ENCODE data around the gene FOSL2.

The FOSL2 gene

DNA sequence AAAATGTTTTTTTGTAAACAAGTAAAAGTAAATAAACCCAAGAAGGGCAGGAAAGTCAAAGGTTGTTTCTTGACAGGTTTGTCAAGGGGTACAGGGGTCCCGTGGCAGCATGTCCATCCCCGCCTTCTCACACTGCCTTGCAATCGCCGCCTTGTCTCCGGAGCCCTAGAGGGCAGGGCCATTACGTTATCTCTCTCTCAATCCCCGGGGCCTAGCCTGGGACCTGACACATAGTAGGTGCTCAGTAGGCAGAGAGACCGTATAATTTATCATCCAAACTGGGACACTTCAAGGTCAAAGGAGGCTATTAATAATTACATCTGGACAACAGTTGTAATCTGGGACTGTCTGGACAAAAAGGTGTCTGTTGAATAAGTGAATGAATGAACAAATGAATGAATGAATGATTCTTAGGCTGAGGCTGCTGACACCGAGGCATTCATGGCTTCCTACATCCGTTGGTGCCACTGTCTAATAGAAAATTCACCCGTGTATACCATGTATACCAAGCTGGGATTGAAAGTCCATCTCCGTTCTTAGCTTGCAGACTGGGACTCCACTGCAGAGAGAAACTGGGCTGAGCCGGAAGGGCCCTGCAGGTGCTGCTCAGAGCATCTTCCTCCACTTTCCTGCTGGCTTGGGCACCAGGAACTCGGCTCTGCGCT, 58.4 kb downstream of the FOSL2 start:
- DNase-seq (ENCODE audit: low spot score), result no peak

GRCh38 chr2:28451793-28452533, 59.3 kb downstream of the FOSL2 start:
- DNase-seq (ENCODE audit: low spot score), result no peak

- peak; percentile 85 for DNase-seq (ENCODE audit: low spot score)
Measured at GRCh38 chr2:28452534-28453081, 60.0 kb downstream of the FOSL2 start.

GRCh38 chr2:28453396-28453795, 60.7 kb downstream of the FOSL2 start:
- DNase-seq (ENCODE audit: low spot score), result no peak

- DNase-seq (ENCODE audit: low spot score), result no peak
Measured at GRCh38 chr2:28454016-28454930, 61.6 kb downstream of the FOSL2 start.

- no peak for DNase-seq (ENCODE audit: low spot score)
Measured at GRCh38 chr2:28457237-28457636, 64.6 kb downstream of the FOSL2 start.

DNA sequence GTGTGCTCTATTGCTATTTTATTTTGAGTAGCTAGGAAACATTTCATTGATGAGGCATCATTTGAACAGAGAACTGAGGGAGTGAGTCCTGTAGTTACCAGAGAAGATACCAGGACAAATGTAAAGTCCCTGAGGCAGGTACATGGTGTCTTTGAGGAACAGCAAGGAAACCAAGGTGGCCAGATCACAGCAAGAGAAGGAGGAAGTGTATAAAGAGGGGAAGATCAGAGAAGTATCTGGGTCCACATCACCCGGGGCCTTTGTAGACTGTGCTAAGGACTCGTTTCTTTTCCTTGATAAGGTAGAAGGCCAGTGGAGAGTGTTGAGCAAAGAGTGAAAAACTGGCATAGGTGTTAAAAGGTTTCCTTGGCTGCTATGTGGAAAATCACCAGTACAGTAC, 68.4 kb downstream of the FOSL2 start:
- DNase-seq (ENCODE audit: low spot score), result no peak

GRCh38 chr2:28462122-28462521, 69.5 kb downstream of the FOSL2 start:
- no peak for DNase-seq (ENCODE audit: low spot score)

DNA sequence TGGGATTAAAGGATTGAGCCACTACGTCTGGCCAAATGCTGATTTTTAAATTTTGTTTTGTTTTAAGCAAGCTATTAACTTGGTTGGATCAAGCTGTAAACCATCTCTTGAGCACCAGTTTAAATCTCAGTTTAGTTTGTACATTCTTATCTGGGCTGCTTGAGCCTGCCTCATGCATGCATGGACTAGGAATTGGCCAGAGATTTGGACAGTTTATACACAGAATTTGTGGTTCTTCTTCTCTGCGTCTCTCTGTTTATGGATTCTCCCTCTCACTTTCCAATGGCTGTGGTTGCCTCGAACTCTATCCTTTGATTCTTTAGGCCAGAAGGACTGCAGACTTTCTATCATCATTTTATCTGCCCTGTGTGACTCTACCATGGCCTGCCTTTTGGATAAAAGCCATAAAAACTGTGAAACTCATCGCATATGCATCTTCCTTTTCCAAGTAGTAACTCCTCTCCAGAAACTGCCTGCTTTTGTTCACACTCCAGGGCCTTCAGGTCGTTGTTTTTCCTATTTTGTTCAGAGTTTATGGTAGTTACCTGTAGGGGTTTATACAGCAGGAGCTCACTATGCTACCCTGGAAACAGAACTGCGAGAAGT, 70.7 kb downstream of the FOSL2 start:
- no peak for DNase-seq (ENCODE audit: low spot score)

DNA sequence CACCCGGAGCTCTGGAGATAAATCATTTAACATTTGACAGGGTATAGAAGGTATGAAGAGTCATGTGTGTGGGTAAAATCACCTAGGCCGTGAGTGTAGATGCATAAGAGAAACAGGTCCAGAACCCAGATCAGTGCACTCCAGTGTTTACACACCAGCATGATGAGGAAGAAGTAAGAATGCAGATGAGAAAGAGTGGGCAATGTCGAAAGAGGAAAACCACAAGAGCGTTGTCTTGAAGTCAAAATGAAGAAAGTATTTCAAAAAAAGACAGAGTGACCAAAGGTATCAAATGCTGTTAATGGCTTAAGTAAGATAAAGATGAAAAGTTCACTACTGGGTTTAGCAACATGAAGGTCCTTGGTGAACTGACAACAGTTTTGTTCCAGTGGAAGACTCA, 71.2 kb downstream of the FOSL2 start:
- DNase-seq (ENCODE audit: low spot score), result no peak

DNA sequence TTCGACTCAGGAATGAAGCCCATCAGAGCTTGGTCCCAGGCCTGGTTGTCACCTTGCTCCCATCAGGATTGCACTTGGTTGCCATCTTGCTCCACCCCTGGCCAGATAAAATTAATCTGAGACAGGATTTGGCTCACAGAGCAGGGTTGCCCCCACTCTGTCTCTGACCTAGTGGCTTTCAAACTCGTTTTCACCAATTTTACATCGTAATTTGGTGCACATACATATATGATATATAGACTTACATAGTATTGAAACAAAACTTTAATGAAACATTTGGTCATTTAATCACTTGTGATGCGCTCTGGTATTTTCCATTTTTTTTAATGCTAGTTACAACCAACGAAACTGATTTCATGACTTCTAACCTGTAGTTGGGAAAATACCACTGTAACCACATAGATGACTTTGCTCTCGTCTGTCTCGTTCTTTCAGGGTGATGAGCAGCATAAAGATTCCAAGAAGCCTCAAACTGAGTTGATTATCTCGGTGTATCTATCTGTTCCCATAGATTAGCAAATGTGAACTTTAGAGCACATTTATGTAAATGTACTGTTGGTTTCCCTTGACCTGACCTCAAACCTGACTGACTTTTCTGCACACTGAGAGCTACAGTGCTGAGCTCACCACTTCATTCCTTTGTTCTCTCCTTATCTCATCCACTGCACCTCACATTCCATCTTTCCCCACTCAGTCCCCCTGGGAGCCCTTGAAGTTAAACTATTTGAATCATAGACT, 72.7 kb downstream of the FOSL2 start:
- DNase-seq (ENCODE audit: low spot score), result no peak
